Heart left ventricle (tissue), 16 donors: ENCODE results near the gene CDK6. TPM values are rescaled to one million over a fixed set of nuclear protein-coding genes. Genes with fewer than 3 reads are reported as not detected.

Source experiments
- ATAC-seq, 4 donors: fragments of 200-7000 bp; cut with Tn5 transposase; one replicate each; pipeline ENCODE4 v1.9.1; 2020 to 2022; ENCODE audit warnings: moderate library complexity in 4 of 4, mild to moderate bottlenecking in 3 of 4, moderate number of reproducible peaks in 1 of 4
- DNase-seq, 5 donors: peaks; one replicate each; pipeline ENCODE4 v3.0.0-alpha.2; 2020
- H3K27ac ChIP-seq, 12 donors: fragments of 200-600 bp; sonication (generic) in 4 of 12; one replicate each; pipeline versions ENCODE4 v1.5.0 to v1.8.0; 2016 to 2022; ENCODE audit warnings: mild to moderate bottlenecking in 2 of 12
- H3K27me3 ChIP-seq, 9 donors: fragments of 200-600 bp; sonication (generic) in 2 of 9; one replicate each; pipeline versions ENCODE4 v1.5.1 to v1.8.0; 2016 to 2022; ENCODE audit warnings: mild to moderate bottlenecking in 3 of 9
- H3K36me3 ChIP-seq, 9 donors: fragments of 200-600 bp; sonication (generic) in 2 of 9; one replicate each; pipeline versions ENCODE4 v1.5.0 to v1.8.0; 2018 to 2022; ENCODE audit warnings: mild to moderate bottlenecking in 2 of 9
- H3K4me1 ChIP-seq, 12 donors: fragments of 200-600 bp; sonication (generic) in 4 of 12; one replicate each; pipeline versions ENCODE4 v1.5.0 to v1.8.0; 2016 to 2022; ENCODE audit warnings: mild to moderate bottlenecking in 3 of 12
- H3K4me3 ChIP-seq, 12 donors: fragments of 200-600 bp; sonication (generic) in 4 of 12; one replicate each; pipeline versions ENCODE4 v1.5.0 to v1.8.0; 2017 to 2022; ENCODE audit warnings: mild to moderate bottlenecking in 9 of 12, moderate library complexity in 4 of 12
- H3K9me3 ChIP-seq, 12 donors: fragments of 200-600 bp; sonication (generic) in 4 of 12; one replicate each; pipeline versions ENCODE4 v1.5.0 to v1.8.0; 2016 to 2022; ENCODE audit warnings: mild to moderate bottlenecking in 1 of 12
- CTCF ChIP-seq, 12 donors: fragments of 200-600 bp; sonication (generic) in 4 of 12; IDR thresholded peaks; one replicate each; pipeline versions ENCODE4 v1.5.0 to v1.8.0; 2018 to 2022; ENCODE audit warnings: antibody characterized with exemption in 12 of 12, mild to moderate bottlenecking in 5 of 12
- POLR2A ChIP-seq, 2 donors: fragments of 450-650 bp; IDR thresholded peaks; one replicate each; pipeline ENCODE4 v1.6.1; 2017; ENCODE audit warnings: antibody characterized with exemption in 2 of 2, mild to moderate bottlenecking in 2 of 2, moderate library complexity in 2 of 2
- WGBS, 4 donors: extraction: QIAGEN DNeasy Blood & Tissue Kit in 2 of 4; methylation state at CpG; one replicate each; pipeline versions ENCODE4 v1.1.5 to v1.1.7; 2013 to 2018; 5-methylcytosine and 5-hydroxymethylcytosine counted together
- intact Hi-C, 10 donors: fragments of 100-400 bp; cut with DNase I; formaldehyde crosslinking; loops; one replicate each; pipeline versions ENCODE4 v1.11.1 to v1.14.2; 2022
- polyA plus RNA-seq, 2 donors: library from polyadenylated mRNA; stranded (reverse); fragments of 200-250 nt; gene quantifications; one replicate each; pipeline ENCODE4 v1.2.3, GENCODE V29; 2013
- total RNA-seq, 9 donors: library from RNA; depleted of rRNA in 2 of 9; stranded (reverse); fragments of >200 nt in 2 of 9; fragmentation: NEBNext Ultra II Directional in 3 of 9; extraction: Animal tissue kit (Norgen Biotek cat#: 25700) in 3 of 9; gene quantifications; one replicate each; pipeline versions ENCODE4 v1.1.0 to v1.2.4, GENCODE V29; 2016 to 2023
- donor health status: ischemic (EF 13 %, LVEDD 7.1; RV severe dilation, severe dysfunction).
- donor health status: healthy with polysubstance abuse.
- donor health status: DM: no; HTN: yes; CAD: no.
- donor health status: DM: no; HTN: no; CAD: no.
- donor health status: ischemic (EF 25% LVEDD 6.9; RV normal size, moderate dysfunction).
- donor health status: ischemic (EF 25% LVEDD 5.7; RV mildly dilated, moderate dysfunction).
- donor health status: healthy.
- donor health status: DM: yes; HTN: yes; CAD: no.
- donor health status: ischemic (EF 35%, LVEDD 5.7; RV mildly dilated, moderate dysfunction).
- donor health status: nonischemic (EF 11% LVEDD 7.7; RV severe dilation, severe dysfunction).
- donor health status: DM: yes; HTN: yes; CAD: no.
- donor health status: PGD.
- donor health status: ischemic (EF 29% LVEDD 5.4; RV normal size, mild dysfunction).
- donor health status: nonischemic (EF 23%, LVEDD 6.1; RV moderate dilation, normal function).

The CDK6 gene
- total and polyA plus RNA-seq, 11 donors: 2.2 to 40.5 (median 18.7) TPM

- DNase-seq: no peak
- Histone ChIP-seq H3K4me1 (peaks cover 0 to 22% (median 3%) of the 10 kb centered on the region in 12 donors), H3K4me3 (no peak overlapping the region), H3K36me3 (peaks cover 0 to 53% (median 42%) of the 10 kb centered on the region in 9 donors), H3K9me3 (no peaks in the 10 kb centered on the region), H3K27ac (no peak overlapping the region), H3K27me3 (no peaks in the 10 kb centered on the region)
- ATAC-seq: no peak
- TF ChIP-seq CTCF (IDR thresholded peaks at IDR 0.05) (no peak), POLR2A (IDR thresholded peaks at IDR 0.05) (no peak)
- intact Hi-C loops: loop anchor here in 1 of 10 donors (5.0 kb wide), 1 partner anchor 441 kb away; no protein-coding TSS in a partner anchor
- WGBS, 4 donors: 81 to 95% (median 84%) methylated on average over 1 of the region's 1 CpG
Measured at GRCh38 chr7:92615861-92616260, 220.5 kb downstream of the CDK6 start.

- peaks cover 0 to 55% (median 42%) of the 10 kb centered on the region in 9 donors for H3K36me3 ChIP-seq
- no peaks in the 10 kb centered on the region for H3K9me3 ChIP-seq
- no peaks in the 10 kb centered on the region for H3K27me3 ChIP-seq
- H3K27ac ChIP-seq: no peak overlapping the region
- ATAC-seq: peak; percentile 49 to 74 (median 67)
- H3K4me3 ChIP-seq: no peak overlapping the region
- WGBS, 4 donors: 66 to 74% (median 67%) methylated on average over 5 of the region's 5 CpGs
- TF ChIP-seq POLR2A (IDR thresholded peaks at IDR 0.05): no peak
- TF ChIP-seq CTCF (IDR thresholded peaks at IDR 0.05): no peak
- peaks cover 0 to 16% (median 0%) of the 10 kb centered on the region in 12 donors for H3K4me1 ChIP-seq
- intact Hi-C loops: loop anchor here in 1 of 10 donors (5.0 kb wide), 1 partner anchor 443 kb away; no protein-coding TSS in a partner anchor
- DNase-seq: peak in 2 of 5 donors; percentile 32 to 47
Measured at GRCh38 chr7:92614660-92615174, 221.7 kb downstream of the CDK6 start.

- H3K4me1 ChIP-seq: peaks cover 0 to 16% (median 0%) of the 10 kb centered on the region in 12 donors
- 89 to 94% (median 91%) methylated on average over 3 of the region's 3 CpGs for WGBS, 4 donors
- TF ChIP-seq POLR2A (IDR thresholded peaks at IDR 0.05) (no peak), CTCF (IDR thresholded peaks at IDR 0.05) (no peak)
- peaks cover 0 to 55% (median 42%) of the 10 kb centered on the region in 9 donors for H3K36me3 ChIP-seq
- DNase-seq (no peak), ATAC-seq (no peak)
- H3K9me3 ChIP-seq: no peaks in the 10 kb centered on the region
- intact Hi-C loops: no loop called here
- no peak overlapping the region for H3K4me3 ChIP-seq
- no peaks in the 10 kb centered on the region for H3K27me3 ChIP-seq
- H3K27ac ChIP-seq: no peak overlapping the region
Measured at GRCh38 chr7:92613720-92614119, 222.7 kb downstream of the CDK6 start.

- H3K4me1 ChIP-seq: peaks cover 0 to 16% (median 0%) of the 10 kb centered on the region in 12 donors
- no peak for TF ChIP-seq POLR2A (IDR thresholded peaks at IDR 0.05)
- TF ChIP-seq CTCF (IDR thresholded peaks at IDR 0.05): no peak
- no peaks in the 10 kb centered on the region for H3K27me3 ChIP-seq
- no peak overlapping the region for H3K27ac ChIP-seq
- no peak overlapping the region for H3K4me3 ChIP-seq
- intact Hi-C loops: no loop called here
- peaks cover 0 to 55% (median 42%) of the 10 kb centered on the region in 9 donors for H3K36me3 ChIP-seq
- ATAC-seq: no peak
- no peak for DNase-seq
- H3K9me3 ChIP-seq: no peaks in the 10 kb centered on the region
Measured at GRCh38 chr7:92613214-92613613, 223.2 kb downstream of the CDK6 start.
